IMR-90 (cell line): ENCODE results near the gene SLC26A1. TPM values are rescaled to one million over a fixed set of nuclear protein-coding genes. Genes with fewer than 3 reads are reported as not detected.
"Not testable (repeated sequence)": the region's sequence is repeated elsewhere in the genome, so short reads cannot be mapped to it uniquely, and the experiment has no call there.

Experiments used
- ATAC-seq: fragments of 200-7000 bp; cut with Tn5 transposase; 2 replicates; pipeline ENCODE4 v1.9.1; 2020; ENCODE audit warnings: low read depth, mild to moderate bottlenecking, moderate library complexity
- BruUV-seq: library from RNA; stranded (reverse); fragments of 400-500 nt; replicated peaks from 2 replicates; lab custom pipeline; 2021; lab: Mats Ljungman, UMichigan
- CTCF ChIA-PET: fragments of 300-600 bp; formaldehyde crosslinking; extraction: SDS; loops from one replicate; lab custom pipeline; 2021; ENCODE audit warnings: antibody characterized with exemption; lab: Yijun Ruan, JAX
- POLR2A ChIA-PET: fragments of 300-600 bp; sonication (Branson Sonifier 250); formaldehyde crosslinking; loops from one replicate; lab custom pipeline; 2022; ENCODE audit warnings: antibody characterized with exemption; ENCODE audit not compliant: unreplicated experiment; lab: Charles Lee
- DNase-seq: peaks from one replicate; pipeline ENCODE4 v3.0.0; 2013
- H2AFZ ChIP-seq: replicated peaks from 2 replicates; pipeline ENCODE3; 2013; ENCODE audit warnings: low read length, mild to moderate bottlenecking; ENCODE audit not compliant: poor library complexity
- H2AK5ac ChIP-seq: 2 replicates; pipeline ENCODE4 v1.6.1; 2013; ENCODE audit warnings: low read depth, low read length, inconsistent platforms
- H2AK9ac ChIP-seq: replicated peaks from 2 replicates; pipeline ENCODE3; 2013; ENCODE audit warnings: mild to moderate bottlenecking, low read depth, low read length, moderate library complexity; ENCODE audit not compliant: poor library complexity
- H2BK120ac ChIP-seq: 2 replicates; pipeline ENCODE4 v1.6.1; 2013; ENCODE audit warnings: low read depth, low read length, inconsistent platforms
- H2BK15ac ChIP-seq: 3 replicates; pipeline ENCODE4 v1.6.1; 2013; ENCODE audit warnings: low read depth, low read length, inconsistent platforms
- H2BK20ac ChIP-seq: 2 replicates; pipeline ENCODE4 v1.6.1; 2013; ENCODE audit warnings: low read depth, mild to moderate bottlenecking, inconsistent platforms, low read length, moderate library complexity
- H2BK5ac ChIP-seq: 2 replicates; pipeline ENCODE4 v1.6.1; 2013; ENCODE audit warnings: mild to moderate bottlenecking, low read depth, low read length, inconsistent platforms; ENCODE audit not compliant: poor library complexity, severe bottlenecking
- H3K14ac ChIP-seq: replicated peaks from 2 replicates; pipeline ENCODE4 v1.6.1; 2013; ENCODE audit warnings: low read depth, low read length, inconsistent platforms
- H3K18ac ChIP-seq: 2 replicates; pipeline ENCODE4 v1.6.1; 2013; ENCODE audit warnings: low read depth, low read length, control low read depth
- H3K23ac ChIP-seq: 2 replicates; pipeline ENCODE4 v1.6.1; 2013; ENCODE audit warnings: low read depth, low read length, inconsistent platforms
- H3K27ac ChIP-seq: 2 replicates; pipeline ENCODE4 v1.5.1; 2013; ENCODE audit warnings: mild to moderate bottlenecking, control low read depth, low read length; ENCODE audit not compliant: insufficient read depth
- H3K27me3 ChIP-seq: 2 replicates; pipeline ENCODE4 v1.6.1; 2013; ENCODE audit warnings: low read length; ENCODE audit not compliant: control insufficient read depth, insufficient read depth
- H3K36me3 ChIP-seq: 2 replicates; pipeline ENCODE4 v1.6.1; 2013; ENCODE audit warnings: low read length, mixed read lengths; ENCODE audit not compliant: control insufficient read depth, insufficient read depth
- H3K4ac ChIP-seq: 2 replicates; pipeline ENCODE4 v1.6.1; 2013; ENCODE audit warnings: low read depth, low read length, inconsistent platforms
- H3K4me1 ChIP-seq: 2 replicates; pipeline ENCODE4 v1.6.1; 2013; ENCODE audit warnings: low read length, mixed read lengths; ENCODE audit not compliant: control insufficient read depth, insufficient read depth
- H3K4me2 ChIP-seq: 2 replicates; pipeline ENCODE4 v1.6.1; 2013; ENCODE audit warnings: low read depth, mild to moderate bottlenecking, control low read depth, low read length, moderate library complexity
- H3K4me3 ChIP-seq: 2 replicates; pipeline ENCODE4 v1.5.1; 2013; ENCODE audit warnings: low read depth, mild to moderate bottlenecking, control low read depth, low read length, moderate library complexity; ENCODE audit not compliant: insufficient read depth
- H3K56ac ChIP-seq: 2 replicates; pipeline ENCODE4 v1.6.1; 2013; ENCODE audit warnings: low read length, inconsistent platforms; ENCODE audit not compliant: insufficient read depth; ENCODE audit errors: extremely low read depth
- H3K79me1 ChIP-seq, 2 experiments: 2 replicates each; pipeline ENCODE4 v1.6.1; 2013; ENCODE audit warnings: low read length in 2 of 2, inconsistent platforms in 1 of 2, low read depth in 1 of 2
- H3K9ac ChIP-seq: 2 replicates; pipeline ENCODE4 v1.6.1; 2013; ENCODE audit warnings: low read depth, low read length, control low read depth
- H3K9me1 ChIP-seq: 2 replicates; pipeline ENCODE4 v1.6.1; 2013; ENCODE audit warnings: low read length, inconsistent platforms; ENCODE audit not compliant: insufficient read depth
- H3K9me3 ChIP-seq: 2 replicates; pipeline ENCODE4 v1.6.1; 2013; ENCODE audit warnings: low read length; ENCODE audit not compliant: control insufficient read depth, insufficient read depth
- H4K20me1 ChIP-seq: 2 replicates; pipeline ENCODE4 v1.6.1; 2013; ENCODE audit warnings: low read length, inconsistent platforms; ENCODE audit not compliant: insufficient read depth
- H4K5ac ChIP-seq: 2 replicates; pipeline ENCODE4 v1.6.1; 2013; ENCODE audit warnings: mild to moderate bottlenecking, low read depth, low read length, control low read depth
- H4K8ac ChIP-seq, 2 experiments: 2 replicates each; pipeline ENCODE4 v1.6.1; 2013; ENCODE audit warnings: low read depth in 2 of 2, low read length in 2 of 2, control low read depth in 1 of 2, inconsistent platforms in 1 of 2
- H4K91ac ChIP-seq: 2 replicates; pipeline ENCODE4 v1.6.1; 2013; ENCODE audit warnings: low read depth, low read length, inconsistent platforms; ENCODE audit not compliant: insufficient read depth
- WGBS, 2 experiments: methylation state at CpG; one replicate each; pipeline versions ENCODE4 v1.1.5 to v1.1.7; 2013; ENCODE audit warnings: missing lambda C conversion rate in 2 of 2; ENCODE audit not compliant: insufficient read length in 1 of 2; ENCODE audit errors: extremely low coverage in 2 of 2; 5-methylcytosine and 5-hydroxymethylcytosine counted together
- dilution Hi-C: fragments of 300-500 bp; cut with HindIII; formaldehyde crosslinking; loops from one replicate; pipeline ENCODE4 v1.14.3; 2018; ENCODE audit warnings: low sequenced_read_pairs; ENCODE audit not compliant: unreplicated experiment
- in situ Hi-C: fragments of 300-500 bp; cut with MboI; formaldehyde crosslinking; loops from 3 replicates; pipeline ENCODE4 v1.14.3; 2019; ENCODE audit warnings: low sequenced_read_pairs, inconsistent platforms, mixed read lengths
- intact Hi-C: fragments of 100-400 bp; cut with micrococcal nuclease; formaldehyde crosslinking; loops from 2 replicates; pipeline ENCODE4 v1.10.0; 2022
- polyA plus RNA-seq, 3 experiments: library from polyadenylated mRNA; depleted of rRNA; stranded (reverse); fragments of >200 nt; gene quantifications; 2 replicates each; pipeline ENCODE4 v1.2.3, GENCODE V29; 2012; ENCODE audit warnings: low replicate concordance in 1 of 3
- total RNA-seq: library from RNA; depleted of rRNA; stranded (reverse); fragments of >200 nt; gene quantifications from 2 replicates; pipeline ENCODE4 v1.2.3, GENCODE V29; 2012

SLC26A1 gene
- total and polyA plus RNA-seq, 2 of the 4 experiments (the other 2 are of a cell fraction): 0.09 TPM; not detected in 1

DNA sequence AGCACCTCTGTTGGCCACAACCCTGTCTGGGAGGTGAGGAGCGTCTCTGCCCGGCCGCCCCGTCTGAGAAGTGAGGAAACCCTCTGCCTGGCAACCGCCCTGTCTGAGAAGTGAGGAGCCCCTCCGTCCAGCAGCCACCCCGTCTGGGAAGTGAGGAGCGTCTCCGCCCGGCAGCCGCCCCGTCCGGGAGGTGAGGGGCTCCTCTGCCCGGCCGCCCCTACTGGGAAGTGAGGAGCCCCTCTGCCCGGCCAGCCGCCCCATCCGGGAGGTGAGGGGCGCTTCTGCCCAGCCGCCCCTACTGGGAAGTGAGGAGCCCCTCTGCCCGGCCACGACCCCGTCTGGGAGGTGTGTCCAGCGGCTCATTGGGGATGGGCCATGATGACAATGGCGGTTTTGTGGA is 17.2 kb downstream of the SLC26A1 start:
- H3K79me1 ChIP-seq: peaks cover 4 to 17% of the 10 kb centered on the region in 2 experiments; a peak in 3 of 4 replicates
- H2BK5ac ChIP-seq, H3K4ac ChIP-seq, BruUV-seq, H3K18ac ChIP-seq, H2BK120ac ChIP-seq, H3K36me3 ChIP-seq, H2AFZ ChIP-seq, H3K9ac ChIP-seq, ATAC-seq, H2AK5ac ChIP-seq, H3K27ac ChIP-seq, H4K8ac ChIP-seq, H3K4me1 ChIP-seq, H4K91ac ChIP-seq, H2BK20ac ChIP-seq, in situ Hi-C loops, H4K5ac ChIP-seq, H2AK9ac ChIP-seq, H3K27me3 ChIP-seq, CTCF ChIA-PET, H3K56ac ChIP-seq, H3K9me3 ChIP-seq, dilution Hi-C loops, POLR2A ChIA-PET, H3K23ac ChIP-seq, DNase-seq, H2BK15ac ChIP-seq, H3K4me3 ChIP-seq, intact Hi-C loops, H3K14ac ChIP-seq, H3K4me2 ChIP-seq: not testable (repeated sequence)
- H3K9me1 ChIP-seq: peaks cover 11% of the 10 kb centered on the region; the same call in 1 of the 2 replicates
- H4K20me1 ChIP-seq: peaks cover 21% of the 10 kb centered on the region
- no CpG with 5 or more reads among the region's 25 CpGs for WGBS, 2 experiments
